ENCODE data around the gene RCAN3.

RCAN3 gene

GRCh38 chr1:24553931-24554330 lies 51.3 kb downstream of the RCAN3 start:
- FAIRE-seq = no peak

- FAIRE-seq = no peak
These were observed 52.1 kb downstream of the RCAN3 start for GRCh38 chr1:24554714-24555113.

GRCh38 chr1:24555591-24556413 lies 53.2 kb downstream of the RCAN3 start, which contains the start of gene NCMAP:
Gene NCMAP, plus strand, starts transcription at chr1:24556087. Its CDS starts 39,344 bp downstream, at chr1:24595431.
- no peak for FAIRE-seq

GRCh38 chr1:24556414-24556795 lies 53.8 kb downstream of the RCAN3 start:
- no peak for FAIRE-seq

- no peak for FAIRE-seq
These were observed 54.6 kb downstream of the RCAN3 start for GRCh38 chr1:24557220-24557619.

- no peak for FAIRE-seq
These were observed 55.1 kb downstream of the RCAN3 start for GRCh38 chr1:24557711-24558131.

GRCh38 chr1:24558455-24558854 lies 55.8 kb downstream of the RCAN3 start:
- no peak for FAIRE-seq

GRCh38 chr1:24558902-24559791 lies 56.5 kb downstream of the RCAN3 start:
- FAIRE-seq = no peak

- FAIRE-seq = no peak
These were observed 57.7 kb downstream of the RCAN3 start for GRCh38 chr1:24560361-24560760.

GRCh38 chr1:24562625-24563024 lies 60.0 kb downstream of the RCAN3 start:
- no peak for FAIRE-seq

GRCh38 chr1:24564695-24565094 lies 62.1 kb downstream of the RCAN3 start:
- no peak for FAIRE-seq

- no peak for FAIRE-seq
These were observed 63.7 kb downstream of the RCAN3 start for GRCh38 chr1:24566236-24566867.

- FAIRE-seq = no peak
These were observed 65.3 kb downstream of the RCAN3 start for GRCh38 chr1:24567792-24568388.

GRCh38 chr1:24568475-24568874 lies 65.8 kb downstream of the RCAN3 start:
- FAIRE-seq = no peak

- no peak for FAIRE-seq
These were observed 67.9 kb downstream of the RCAN3 start for GRCh38 chr1:24570265-24571125.

GRCh38 chr1:24572301-24572700 lies 69.7 kb downstream of the RCAN3 start:
- no peak for FAIRE-seq

GRCh38 chr1:24575905-24576587 lies 73.4 kb downstream of the RCAN3 start:
- no peak for FAIRE-seq

GRCh38 chr1:24578846-24579245 lies 76.2 kb downstream of the RCAN3 start:
- no peak for FAIRE-seq

GRCh38 chr1:24580756-24581155 lies 78.1 kb downstream of the RCAN3 start:
- no peak for FAIRE-seq

- no peak for FAIRE-seq
These were observed 81.6 kb downstream of the RCAN3 start for GRCh38 chr1:24584171-24584647.

- no peak for FAIRE-seq
These were observed 83.5 kb downstream of the RCAN3 start for GRCh38 chr1:24586119-24586518.

Data from A204.1 (cell line).